Fibroblast of upper back skin (primary cell): ENCODE results near the gene NMBR.
A peak's percentile ranks its signal among the peaks of the same experiment; 100 is the strongest.
"Not testable (repeated sequence)": the region's sequence is repeated elsewhere in the genome, so short reads cannot be mapped to it uniquely, and the experiment has no call there.

Source experiments
- DNase-seq: peaks from one replicate; pipeline ENCODE4 v3.0.0-alpha.2; 2013

The NMBR gene

DNA sequence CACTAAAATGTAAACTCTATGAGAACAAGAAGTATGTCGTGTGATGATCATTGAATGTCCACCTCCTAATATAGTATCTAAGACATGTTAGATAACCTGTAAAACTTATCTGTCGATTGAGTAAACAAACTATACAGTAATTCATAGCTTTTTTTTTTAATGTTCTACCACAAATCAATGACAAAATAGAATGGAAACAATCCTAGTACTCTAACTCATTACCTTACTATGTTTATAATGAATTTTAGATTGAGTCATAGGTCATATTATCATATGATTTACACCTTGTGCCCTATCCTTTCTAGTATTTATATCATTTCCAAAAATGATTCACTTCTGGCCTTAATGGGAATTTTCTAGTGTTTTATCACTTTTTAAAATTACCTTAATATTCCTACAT is 6.3 kb upstream of the NMBR start:
- no peak for DNase-seq

DNA sequence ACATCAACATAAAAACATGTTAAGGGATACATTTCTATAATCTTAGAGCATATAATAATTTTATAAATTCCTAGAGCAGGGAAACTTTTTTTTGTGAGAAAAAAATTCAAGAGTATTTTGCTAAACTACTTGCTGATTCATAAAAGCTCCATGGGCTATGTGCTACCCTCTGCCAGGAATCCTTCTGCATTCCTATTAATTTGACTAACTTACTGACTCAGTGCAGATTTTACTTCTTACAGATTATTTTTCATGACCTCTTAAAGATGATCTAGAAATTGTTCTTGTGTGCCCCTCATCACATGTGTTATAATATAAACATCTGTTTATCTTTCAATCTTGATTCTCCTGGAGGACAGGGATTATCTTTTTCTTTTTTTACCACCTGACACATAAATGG is 5.8 kb upstream of the NMBR start:
- DNase-seq, result peak; percentile 78

DNA sequence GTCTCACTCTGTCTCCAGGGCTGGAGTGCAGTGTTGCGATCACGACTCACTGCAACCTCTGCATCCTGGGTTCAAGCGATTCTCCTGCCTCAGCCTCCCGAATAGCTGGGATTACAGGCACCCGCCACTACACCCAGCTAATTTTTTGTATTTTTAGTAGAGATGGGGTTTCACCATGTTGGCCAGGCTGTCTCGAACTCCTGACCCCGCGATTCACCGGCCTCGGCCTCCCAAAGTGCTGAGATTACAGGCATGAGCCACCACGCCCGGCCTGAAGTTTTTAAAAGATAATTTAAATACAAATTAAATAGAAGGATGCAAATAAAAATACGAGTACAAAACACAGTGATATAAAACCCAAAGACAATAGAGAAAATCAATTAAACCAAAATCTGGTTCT is 5.4 kb downstream of the NMBR start:
- not testable (repeated sequence) for DNase-seq

DNA sequence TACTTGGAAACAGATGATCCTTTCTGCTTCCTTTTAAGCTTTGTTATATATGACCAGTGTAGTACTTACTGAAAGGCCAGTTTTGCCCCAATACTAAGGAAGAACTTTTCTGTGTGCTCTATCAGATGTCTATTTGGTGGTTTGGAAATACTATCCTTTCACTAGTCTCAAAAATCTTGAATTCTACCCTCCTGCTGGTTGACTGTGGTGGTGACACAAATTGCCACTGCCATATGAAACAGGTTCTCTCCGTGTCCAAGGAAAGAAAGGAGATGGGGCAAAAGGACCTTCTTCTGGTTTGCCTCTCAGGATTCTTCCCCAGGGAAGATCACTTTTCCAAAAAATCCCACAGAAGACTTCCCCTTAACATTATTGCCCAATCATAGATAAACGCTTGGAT is 8.0 kb downstream of the NMBR start:
- no peak for DNase-seq

DNA sequence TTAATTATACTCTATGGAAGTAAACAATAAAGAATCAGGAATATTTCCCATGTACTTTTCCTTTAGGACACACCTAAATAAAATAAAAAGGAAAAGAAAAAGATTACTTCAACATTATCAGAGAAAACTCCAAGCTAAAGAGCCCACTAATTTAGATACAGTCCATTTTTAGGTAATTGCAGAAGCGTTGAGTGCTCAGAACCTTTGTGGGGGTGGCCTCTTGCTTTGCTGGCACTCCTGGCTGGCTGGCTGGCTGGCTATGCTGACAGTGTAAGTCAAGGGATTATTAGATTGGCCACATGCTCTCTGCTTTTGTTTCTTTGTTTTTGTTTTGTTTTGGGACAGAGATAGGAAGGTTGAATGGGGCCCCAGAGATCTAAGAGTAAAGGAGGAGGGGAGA is 14.3 kb downstream of the NMBR start, which contains the start of gene GJE1:
TSS of gene GJE1 (plus strand) at position 301 of the 400 bp plus-strand sequence. CDS start 234 bp downstream, outside the sequence.
- DNase-seq, result no peak

DNA sequence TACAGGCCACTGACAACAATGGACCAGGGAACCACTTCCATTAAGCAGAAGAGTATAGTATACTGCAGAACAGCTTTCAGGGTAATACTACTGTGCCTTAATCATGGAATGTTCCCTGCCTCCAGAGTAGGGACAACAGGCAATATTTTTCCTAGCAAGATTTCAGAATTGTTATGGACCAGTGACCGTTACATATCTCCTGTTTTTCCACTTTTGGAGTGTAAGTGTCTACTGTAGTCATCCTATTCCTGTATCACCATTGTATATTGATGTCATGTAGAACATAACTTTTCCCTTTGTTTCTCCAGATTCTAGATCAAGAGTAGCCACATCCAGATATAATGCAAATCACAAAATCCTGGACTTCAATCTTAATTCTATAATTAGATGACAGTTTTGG is 16.1 kb downstream of the NMBR start:
- DNase-seq, result no peak

DNA sequence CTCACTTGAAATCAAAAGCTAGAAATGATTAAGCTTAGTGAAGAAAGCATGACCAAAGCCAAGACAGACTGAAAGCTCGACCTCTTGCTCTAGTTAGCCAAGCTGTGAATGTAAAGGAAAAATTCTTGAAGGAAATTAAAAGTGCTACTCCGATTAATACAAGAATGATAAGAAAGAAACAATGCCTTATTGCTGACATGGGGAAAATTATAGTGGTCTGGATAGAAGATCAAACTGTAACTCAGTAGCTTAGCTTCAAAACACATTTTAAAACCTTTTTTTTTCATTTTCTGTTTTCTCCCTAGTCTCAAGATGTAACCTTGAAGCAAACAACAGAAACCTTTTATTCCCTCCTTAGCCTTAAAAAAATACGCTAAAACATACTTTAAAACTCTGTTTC is 25.6 kb downstream of the NMBR start:
- no peak for DNase-seq

DNA sequence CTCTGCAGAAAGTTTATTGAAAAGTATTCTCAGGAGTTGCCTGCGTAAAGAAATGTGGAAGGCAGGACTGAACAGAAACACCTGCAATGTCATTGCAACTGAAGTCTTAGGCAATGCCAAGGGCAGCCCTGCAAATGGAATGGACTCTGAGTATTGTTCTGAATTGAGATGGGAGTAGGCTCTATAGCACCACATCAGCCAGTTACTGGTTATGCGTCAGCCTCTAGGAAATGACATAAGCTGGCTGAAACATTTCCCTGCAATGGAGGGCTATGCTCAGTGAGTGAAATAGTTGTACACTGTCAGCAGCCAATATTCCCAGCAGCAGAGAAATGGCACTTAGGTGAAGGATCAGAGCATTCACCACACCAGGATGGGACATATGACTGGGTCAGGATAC is 28.0 kb downstream of the NMBR start:
- DNase-seq, result peak; percentile 2

DNA sequence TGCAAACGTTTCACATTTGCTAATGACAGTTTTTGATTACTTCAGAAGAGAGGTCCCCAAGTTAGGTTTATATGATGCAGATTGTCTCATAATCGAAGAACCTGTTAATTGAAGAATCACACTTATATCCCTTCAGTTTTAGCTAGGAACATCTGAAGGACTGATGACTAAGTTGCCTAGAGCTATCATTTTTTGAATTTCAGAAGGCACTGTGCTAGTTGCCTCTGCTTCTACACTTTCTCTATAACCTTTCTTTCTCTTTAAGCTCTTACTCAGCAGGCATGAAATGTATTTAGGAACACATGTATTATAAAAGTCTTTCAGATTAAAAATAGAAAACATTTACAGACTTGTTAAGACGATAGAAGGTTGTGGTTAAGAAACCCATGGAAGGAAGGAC is 28.6 kb downstream of the NMBR start:
- no peak for DNase-seq

DNA sequence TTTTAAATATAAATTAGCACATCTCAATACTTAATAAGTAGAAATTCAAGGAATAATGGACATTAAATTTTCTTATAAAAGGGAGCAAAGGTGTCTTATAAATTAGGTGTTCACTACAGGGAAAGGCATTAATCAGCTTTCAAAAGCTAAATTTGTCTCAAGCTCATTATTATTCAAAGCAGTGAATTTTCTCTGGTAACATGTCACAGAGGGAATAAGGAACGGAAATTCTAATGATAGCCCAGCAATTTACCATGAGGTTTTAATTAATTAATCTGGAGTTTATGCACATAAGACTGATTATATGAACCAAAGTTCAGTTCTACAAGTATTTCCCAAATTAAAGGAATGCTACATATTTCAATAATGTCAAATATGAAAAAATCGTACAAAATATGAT is 29.6 kb downstream of the NMBR start:
- DNase-seq, result no peak

DNA sequence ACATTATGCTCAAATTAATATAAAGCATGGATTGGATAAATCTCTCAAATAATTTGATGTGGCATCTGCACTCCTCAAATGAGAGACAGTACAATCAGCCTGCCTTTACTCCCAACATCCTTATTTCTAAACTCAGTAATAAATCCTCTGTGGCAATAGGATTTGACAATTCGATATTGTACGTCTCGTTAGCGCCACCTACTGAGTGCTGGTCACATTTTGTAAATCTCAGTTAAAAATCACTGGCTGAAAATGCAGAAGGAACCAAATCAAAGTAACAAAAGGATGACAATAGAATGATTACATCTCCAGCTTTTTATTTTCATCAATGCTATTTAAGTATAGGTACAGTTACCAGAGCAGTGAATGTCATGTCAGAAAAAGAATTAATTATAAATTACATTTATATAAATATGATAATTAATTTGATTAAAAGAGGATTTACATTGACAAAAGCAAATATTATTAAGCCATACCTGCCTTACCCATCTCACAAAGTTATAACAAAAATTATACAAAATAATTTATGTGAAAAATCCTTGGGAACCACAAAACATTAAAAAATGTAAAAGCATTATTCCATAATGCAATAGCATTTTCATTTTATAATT is 34.4 kb downstream of the NMBR start:
- peak; percentile 75 for DNase-seq

DNA sequence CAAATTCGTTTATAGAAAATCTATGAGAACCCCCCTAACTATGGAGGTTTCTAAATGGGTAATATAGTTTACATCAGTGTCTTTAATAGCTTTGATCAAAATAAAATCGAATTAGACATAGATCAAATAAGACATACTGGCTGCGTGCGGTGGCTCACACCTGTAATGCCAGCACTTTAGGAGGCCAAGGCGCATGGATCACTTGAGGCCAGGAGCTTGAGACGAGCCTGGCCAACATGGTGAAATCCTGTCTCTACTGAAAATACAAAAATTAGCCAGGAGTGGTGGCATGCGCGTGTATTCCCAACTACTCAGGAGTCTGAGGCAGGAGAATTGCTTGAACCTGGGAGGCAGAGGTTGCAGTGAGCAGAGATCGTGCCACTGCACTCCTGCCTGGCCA is 36.1 kb downstream of the NMBR start:
- DNase-seq, result not testable (repeated sequence)

DNA sequence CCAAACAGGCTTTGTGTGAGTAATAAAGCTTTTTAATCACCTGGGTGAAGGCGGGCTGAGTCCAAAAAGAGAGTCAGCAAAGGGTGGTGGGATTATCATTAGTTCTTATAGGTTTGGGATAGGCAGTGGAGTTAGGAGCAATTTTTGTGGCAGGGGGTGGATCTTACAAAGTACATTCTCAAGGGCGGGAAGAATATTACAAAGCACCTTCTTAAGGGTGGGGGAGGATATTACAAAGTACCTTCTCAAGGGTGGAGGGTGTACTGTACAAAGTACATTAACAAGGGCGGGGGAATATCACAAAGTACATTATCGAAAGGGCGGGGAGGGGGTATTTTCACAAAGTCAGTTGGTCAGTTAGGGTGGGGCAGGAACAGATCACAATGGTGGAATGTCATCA is 42.1 kb downstream of the NMBR start:
- not testable (repeated sequence) for DNase-seq

DNA sequence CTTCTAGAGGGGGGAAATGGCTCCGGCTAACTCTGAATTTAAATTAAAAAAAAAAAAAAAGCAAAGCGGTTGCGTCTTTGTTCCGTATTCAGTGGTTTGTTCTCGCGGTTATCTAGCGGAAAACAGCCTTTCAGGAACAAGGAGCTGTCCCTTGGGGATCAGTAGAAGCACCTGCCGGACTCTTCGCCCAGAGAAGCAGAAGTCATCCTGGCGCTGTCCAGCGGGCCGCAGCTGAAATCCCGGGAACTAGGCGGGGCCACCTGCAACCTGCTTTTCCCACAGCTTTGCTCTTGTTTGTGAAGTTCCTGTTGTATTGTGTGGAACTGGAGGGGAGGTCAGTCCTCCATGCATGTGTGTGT is 58.1 kb downstream of the NMBR start:
- DNase-seq, result peak; percentile 52

DNA sequence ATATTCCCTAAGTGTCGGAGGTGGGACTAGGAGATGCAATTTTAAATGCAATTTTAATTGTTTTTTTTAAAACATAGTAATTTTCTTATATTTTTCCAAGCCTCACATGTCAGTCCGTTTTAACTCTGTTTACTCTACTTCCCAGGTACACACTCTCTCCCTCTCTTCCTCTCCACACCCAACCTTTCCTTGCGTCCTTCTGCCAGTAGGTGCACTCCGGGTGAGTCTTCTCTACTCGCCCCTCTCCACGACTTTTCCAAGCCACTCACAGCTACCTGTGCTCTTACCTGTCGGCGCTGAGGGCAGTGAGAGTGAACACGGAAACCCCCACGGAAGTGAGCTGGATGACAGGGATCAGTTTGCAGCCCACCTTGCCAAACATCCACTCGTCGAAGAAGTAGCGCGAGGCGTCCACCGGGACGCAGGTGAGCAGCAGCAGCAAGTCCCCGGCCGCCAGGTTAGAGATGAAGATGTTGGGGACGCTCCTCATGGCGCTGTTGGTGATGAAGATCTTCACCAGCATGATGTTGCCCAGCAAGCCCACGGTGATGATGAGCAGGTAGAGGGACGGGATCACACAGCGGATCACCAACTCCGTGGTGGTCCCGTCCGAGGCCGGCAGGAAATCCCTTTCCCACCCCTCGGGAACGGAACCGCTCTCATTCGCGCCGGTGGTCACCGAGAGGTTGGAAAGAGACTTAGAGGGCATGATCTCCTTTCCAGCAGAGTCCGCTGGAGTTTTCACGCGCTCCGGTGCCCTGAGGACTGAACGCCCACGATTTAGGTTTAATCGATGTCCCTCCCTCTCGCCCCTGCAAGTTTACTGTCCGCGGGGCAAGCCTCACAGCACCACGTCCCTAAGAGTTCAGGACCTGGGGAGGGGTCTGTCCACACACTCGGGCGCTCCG is 58.7 kb downstream of the NMBR start:
- DNase-seq, result no peak

DNA sequence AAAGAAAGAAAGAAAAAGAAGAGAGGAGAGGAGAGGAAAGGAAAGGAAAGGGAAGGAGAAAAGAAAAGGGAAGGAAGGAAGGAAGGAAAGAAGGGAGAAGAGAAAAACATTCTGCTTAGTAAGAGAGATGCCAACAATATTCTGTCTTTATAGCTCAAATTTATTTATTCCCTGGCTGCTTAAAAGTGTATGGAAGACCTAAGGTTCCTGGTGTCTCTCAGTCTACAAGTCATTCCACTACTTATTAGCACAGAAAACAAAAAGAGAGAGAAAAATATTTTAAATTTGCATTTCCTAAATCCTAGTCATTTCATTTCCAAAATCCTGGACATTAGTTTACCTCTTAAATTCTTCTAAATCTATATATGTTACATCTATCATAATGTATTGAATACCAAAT is 67.8 kb downstream of the NMBR start:
- DNase-seq, result no peak

DNA sequence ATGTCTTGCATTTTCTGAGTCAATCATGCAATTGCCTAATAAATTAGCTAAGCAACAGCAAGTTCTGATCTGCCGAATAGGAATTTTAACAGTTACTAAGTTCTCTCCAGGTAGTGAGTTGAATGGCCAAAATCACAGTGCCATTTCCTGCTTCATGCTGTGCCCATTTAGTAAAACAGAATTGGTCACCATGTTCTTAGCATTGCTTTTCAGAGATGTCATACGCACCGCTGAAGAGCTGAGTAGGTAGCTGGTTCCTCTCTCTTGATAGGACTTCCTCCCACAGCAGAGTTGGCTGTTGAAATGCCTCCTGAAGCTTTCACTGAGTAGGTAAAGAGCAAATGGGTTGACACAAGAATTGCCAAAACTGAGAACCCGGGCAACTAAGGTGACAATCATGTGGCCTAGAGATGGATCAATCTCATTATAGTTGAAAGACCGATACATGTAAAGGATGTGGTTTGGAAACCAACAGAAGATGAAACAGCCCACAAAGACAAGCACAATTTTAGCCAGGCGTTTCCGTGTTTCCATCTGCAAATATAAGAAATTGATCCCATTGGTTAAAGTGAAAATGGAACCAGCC is 71.3 kb downstream of the NMBR start:
- no peak for DNase-seq

DNA sequence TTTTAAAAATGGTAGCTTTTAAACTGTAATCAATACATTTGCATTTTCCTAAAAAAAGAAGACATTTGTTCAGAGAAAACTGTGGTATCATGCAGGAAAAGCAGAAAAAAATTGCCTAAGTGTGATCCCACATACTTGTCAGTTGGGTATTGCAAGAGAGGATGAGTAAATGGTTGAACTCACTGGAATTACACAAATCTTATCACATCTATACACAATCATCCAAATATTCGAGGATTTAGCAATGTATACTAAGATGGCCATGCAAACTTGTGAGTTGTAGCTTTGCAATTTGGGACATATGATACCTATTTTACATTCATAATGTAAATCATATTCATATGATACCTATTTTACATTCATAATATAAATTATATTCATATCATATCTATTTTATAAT is 72.4 kb downstream of the NMBR start:
- DNase-seq, result no peak

DNA sequence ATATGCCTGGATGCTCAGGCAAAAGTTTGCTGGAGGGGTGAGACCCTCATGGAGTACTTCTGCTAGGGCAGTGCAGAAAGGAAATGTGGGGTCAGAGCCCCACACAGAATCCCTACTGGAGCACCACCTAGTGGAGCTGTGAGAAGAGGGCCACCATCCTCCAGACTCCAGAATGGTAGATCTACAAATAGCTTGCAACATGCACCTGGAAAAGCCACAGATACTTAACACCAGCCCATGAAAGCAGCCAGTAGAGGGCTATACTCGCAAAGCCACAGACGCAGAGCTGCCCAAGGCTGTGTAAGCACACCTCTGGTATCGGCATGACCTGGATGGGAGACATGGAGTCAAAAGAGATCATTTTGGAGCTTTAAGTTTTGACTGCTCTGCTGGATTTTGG is 74.9 kb downstream of the NMBR start:
- no peak for DNase-seq

DNA sequence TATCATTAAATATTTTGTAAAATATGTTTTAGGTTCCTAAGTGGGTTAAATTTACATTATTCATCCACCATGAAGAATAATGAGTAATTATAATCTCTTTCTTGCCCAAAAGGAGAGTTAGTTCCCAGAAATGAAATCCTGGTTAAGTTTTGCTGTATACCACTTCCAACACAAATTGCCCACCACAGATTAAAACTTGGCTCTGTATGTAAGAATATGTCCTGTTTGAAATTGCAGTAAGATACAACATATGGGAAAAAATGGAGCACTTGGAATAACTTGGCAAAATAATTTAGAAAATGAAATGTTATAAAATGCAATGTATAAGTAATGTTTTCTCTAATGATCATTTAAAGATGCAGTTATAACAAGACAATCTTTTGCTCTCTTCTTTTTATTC is 78.5 kb downstream of the NMBR start:
- DNase-seq, result no peak

DNA sequence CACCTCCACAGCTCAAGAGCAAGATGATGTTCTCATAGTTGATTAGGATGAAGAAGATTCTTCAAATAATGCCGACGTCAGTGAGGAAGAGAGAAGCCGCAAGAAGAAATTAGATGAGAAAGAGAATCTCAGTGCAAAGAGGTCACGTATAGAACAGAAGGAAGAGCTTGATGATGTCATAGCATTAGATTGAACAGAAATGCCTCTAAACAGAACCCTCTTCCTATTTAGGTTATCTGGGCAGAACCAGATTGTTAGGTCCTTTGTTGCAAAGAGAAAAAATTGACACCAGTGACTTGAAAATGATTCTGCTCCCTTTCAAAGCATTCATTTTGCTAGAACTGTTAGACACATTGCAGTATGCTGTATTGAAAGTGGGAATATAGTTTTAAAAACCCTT is 84.1 kb downstream of the NMBR start:
- DNase-seq, result not testable (repeated sequence)

DNA sequence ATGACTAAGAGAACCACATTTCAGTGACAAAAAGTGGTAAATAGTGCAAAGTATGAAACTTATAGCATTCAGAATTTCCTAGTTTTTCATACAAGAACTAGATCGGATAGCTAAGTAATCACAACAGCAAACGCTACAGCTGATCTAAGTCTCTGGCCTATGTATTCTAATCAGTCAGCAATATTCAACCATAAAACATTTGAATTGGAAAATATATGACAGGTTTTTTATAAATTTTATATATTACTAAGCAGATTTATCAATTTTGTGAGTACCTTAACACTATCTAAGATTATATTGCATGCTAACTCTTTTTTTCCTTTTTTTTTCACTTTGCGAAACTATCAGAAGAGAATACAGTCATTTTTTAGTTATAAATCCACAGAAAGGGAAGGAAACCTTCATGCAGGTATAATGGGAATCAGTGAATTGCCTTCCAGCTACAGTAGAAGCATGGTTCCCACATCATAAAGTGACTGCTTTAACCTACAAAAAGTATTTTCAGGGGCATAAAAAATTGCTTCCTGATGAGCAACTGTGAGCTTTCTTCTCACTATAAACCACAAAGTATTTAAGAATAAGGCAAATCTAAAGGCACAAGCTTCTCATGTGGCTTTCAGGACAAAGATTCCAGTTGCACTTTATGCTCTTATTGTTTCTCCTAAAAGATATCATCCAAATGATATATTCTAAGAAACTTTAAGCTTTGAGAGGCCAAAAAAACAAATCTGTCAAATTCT is 88.2 kb downstream of the NMBR start:
- peak; percentile 34 for DNase-seq

DNA sequence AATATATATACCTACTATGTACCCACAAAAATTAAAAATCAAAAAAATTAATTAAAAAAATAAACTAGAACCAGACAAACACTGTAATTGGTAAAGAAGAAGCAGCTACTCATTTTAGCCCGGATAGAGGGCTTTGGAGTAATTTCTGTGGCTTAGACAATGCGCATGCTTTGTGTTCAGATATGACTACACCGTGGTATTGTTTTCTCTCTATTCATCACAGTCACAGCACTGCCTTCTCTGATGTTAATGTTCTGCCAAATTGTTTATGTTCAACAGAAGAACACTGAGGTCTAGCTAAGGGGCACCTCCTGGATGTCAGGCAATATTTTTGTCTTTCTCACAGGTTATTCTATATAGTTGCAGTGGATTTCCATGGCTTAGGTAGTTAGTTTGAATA is 91.7 kb downstream of the NMBR start:
- DNase-seq, result no peak

DNA sequence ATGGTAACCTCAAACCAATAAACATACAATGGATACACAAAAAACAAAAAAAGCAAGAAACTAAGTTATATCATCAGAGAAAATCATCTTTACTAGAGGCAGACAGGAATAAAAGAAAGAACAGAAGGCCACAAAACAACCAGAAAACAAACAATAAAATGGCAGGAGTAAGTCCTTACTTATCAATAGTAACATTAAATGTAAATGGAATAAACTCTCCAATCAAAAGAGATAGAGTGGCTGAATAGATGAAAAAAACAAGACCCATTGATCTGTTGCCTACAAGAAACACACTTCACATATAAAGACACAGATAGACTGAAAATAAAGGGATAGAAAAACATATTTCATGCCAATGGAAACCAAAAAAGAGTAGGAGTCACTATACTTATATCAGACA is 95.5 kb downstream of the NMBR start:
- DNase-seq, result no peak
